ENCODE data around the gene SPTBN1. TPM values are rescaled to one million over a fixed set of nuclear protein-coding genes. Genes with fewer than 3 reads are reported as not detected.

SPTBN1 gene
- total and polyA plus RNA-seq, 2 of the 4 experiments (the other 2 are of a cell fraction), result 49.1 to 241 TPM

DNA sequence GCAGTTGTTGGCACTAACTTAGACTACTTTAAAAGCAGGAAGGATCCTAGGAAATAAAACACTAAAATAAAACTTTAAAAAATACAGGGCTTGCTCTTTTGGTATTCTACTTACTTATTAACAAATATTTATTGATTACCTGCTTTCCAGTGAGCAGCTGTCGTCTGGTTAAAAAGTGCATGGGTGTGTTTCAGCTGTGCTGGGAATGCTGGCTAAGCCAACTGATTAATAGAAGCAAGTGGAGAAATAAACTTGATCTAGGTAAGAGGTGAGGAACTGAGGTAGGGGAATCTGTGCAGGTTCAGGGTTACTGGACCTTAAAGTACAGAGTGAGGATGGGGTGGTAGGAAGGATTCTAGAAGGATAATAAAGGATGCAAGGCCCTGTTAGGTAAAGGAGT lies 110.8 kb downstream of the SPTBN1 start:
- Histone ChIP-seq H3K4me1 (ENCODE audit: control insufficient read depth, insufficient read depth, low read length) (peaks cover 13% of the 10 kb centered on the region), H2BK5ac (ENCODE audit: low read depth, low read length, poor library complexity, severe bottlenecking) (no peak overlapping the region), H3K9me3 (ENCODE audit: control insufficient read depth, insufficient read depth, low read length) (no peaks in the 10 kb centered on the region), H4K8ac (ENCODE audit: low read depth in 2 of 2, low read length in 2 of 2) (no peak overlapping the region), H3K79me1 (ENCODE audit: low read depth in 1 of 2, low read length in 2 of 2) (peaks cover 41 to 82% of the 10 kb centered on the region in 2 experiments), H3K56ac (ENCODE audit: extremely low read depth, insufficient read depth, low read length) (no peak overlapping the region), H3K9me1 (ENCODE audit: insufficient read depth, low read length) (peaks cover 9% of the 10 kb centered on the region), H2AK5ac (ENCODE audit: low read depth, low read length) (no peak overlapping the region), H2BK120ac (ENCODE audit: low read depth, low read length) (no peak overlapping the region), H2BK15ac (ENCODE audit: low read depth, low read length) (no peak overlapping the region), H3K4me3 (ENCODE audit: insufficient read depth, low read depth, low read length) (no peak overlapping the region), H3K36me3 (ENCODE audit: control insufficient read depth, insufficient read depth, low read length) (no peaks in the 10 kb centered on the region), H3K27me3 (ENCODE audit: control insufficient read depth, insufficient read depth, low read length) (no peaks in the 10 kb centered on the region), H4K5ac (ENCODE audit: low read depth, low read length) (no peak overlapping the region), H4K91ac (ENCODE audit: insufficient read depth, low read depth, low read length) (no peak overlapping the region), H2AK9ac (replicated peaks; ENCODE audit: low read depth, low read length, poor library complexity) (no peak overlapping the region), H3K18ac (ENCODE audit: low read depth, low read length) (no peak overlapping the region), H3K27ac (ENCODE audit: insufficient read depth, low read length) (no peak overlapping the region), H3K4me2 (ENCODE audit: low read depth, low read length) (no peak overlapping the region), H2BK20ac (ENCODE audit: low read depth, low read length) (no peak overlapping the region), H3K14ac (replicated peaks; ENCODE audit: low read depth, low read length) (no peak overlapping the region), H3K4ac (ENCODE audit: low read depth, low read length) (no peak overlapping the region), H3K9ac (ENCODE audit: low read depth, low read length) (no peak overlapping the region), H3K23ac (ENCODE audit: low read depth, low read length) (no peak overlapping the region), H2AFZ (replicated peaks; ENCODE audit: low read length, poor library complexity) (no peak overlapping the region), H4K20me1 (ENCODE audit: insufficient read depth, low read length) (peaks cover 5% of the 10 kb centered on the region; the same call in 1 of the 2 replicates)
- in situ Hi-C loops (cut with MboI; ENCODE audit: low sequenced_read_pairs), result no loop called here
- dilution Hi-C loops (cut with HindIII; ENCODE audit: low sequenced_read_pairs, unreplicated experiment), result no loop called here
- ATAC-seq (ENCODE audit: low read depth) (no peak), DNase-seq (no peak)
- BruUV-seq (replicated peaks), result no TSS peak
- WGBS, 2 experiments (ENCODE audit: extremely low coverage in 2 of 2, insufficient read length in 1 of 2), result no CpG with 5 or more reads among the region's 1 CpG
- TF ChIP-seq MAZ (IDR thresholded peaks at IDR 0.05; ENCODE audit: borderline replicate concordance, low read depth, low read length) (no peak), BHLHE40 (IDR thresholded peaks at IDR 0.05; ENCODE audit: low read depth, low read length) (no peak)
- intact Hi-C loops (cut with micrococcal nuclease), result no loop called here
- POLR2A ChIA-PET (ENCODE audit: unreplicated experiment), result no interaction called here
- CTCF ChIA-PET, result no interaction called here

Data from IMR-90 (cell line).